Activated CD8-positive, alpha-beta memory T cell treated with anti-CD3 and anti-CD28 coated beads for 24 hours (primary cell): ENCODE measurements around the gene FCRL4.
"Not testable (repeated sequence)": the region's sequence is repeated elsewhere in the genome, so short reads cannot be mapped to it uniquely, and the experiment has no call there.

ENCODE experiments used
- DNase-seq: peaks from one replicate; pipeline ENCODE4 v3.0.0-alpha.2; 2020

FCRL4 gene

GRCh38 chr1:157551694-157552693 lies 45.9 kb downstream of the FCRL4 start, which contains the start of gene FCRL5:
FCRL5 (minus strand) TSS chr1:157552515; CDS start chr1:157552362, 153 bp downstream.
- DNase-seq: no peak

- not testable (repeated sequence) for DNase-seq
Observed at GRCh38 chr1:157548081-157548480, 49.8 kb downstream of the FCRL4 start.

- no peak for DNase-seq
Observed at GRCh38 chr1:157542676-157543075, 55.2 kb downstream of the FCRL4 start.

DNA sequence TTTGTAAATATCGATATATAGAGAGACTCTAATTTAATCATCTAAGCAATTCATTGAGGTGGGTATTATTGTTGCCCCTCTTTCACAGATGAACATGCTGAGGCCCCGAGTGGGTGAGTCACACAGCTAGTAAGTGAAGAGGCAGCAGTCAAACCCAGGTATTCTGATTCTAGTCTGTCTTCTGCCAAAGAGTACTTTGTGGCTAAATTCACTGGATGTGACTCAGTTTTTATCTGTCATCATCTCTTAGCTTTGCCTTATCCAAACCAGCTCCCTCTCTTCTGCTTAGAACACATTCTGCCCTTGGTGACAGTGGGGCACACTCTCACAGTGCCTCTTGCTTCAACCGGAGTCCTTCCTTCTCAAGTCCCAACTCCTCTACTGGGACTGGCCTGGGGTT lies 57.0 kb downstream of the FCRL4 start:
- no peak for DNase-seq

GRCh38 chr1:157540160-157540748 lies 57.6 kb downstream of the FCRL4 start:
- no peak for DNase-seq

GRCh38 chr1:157539568-157539967 lies 58.3 kb downstream of the FCRL4 start:
- DNase-seq: no peak

- no peak for DNase-seq
Observed at GRCh38 chr1:157532569-157532968, 65.3 kb downstream of the FCRL4 start.

DNA sequence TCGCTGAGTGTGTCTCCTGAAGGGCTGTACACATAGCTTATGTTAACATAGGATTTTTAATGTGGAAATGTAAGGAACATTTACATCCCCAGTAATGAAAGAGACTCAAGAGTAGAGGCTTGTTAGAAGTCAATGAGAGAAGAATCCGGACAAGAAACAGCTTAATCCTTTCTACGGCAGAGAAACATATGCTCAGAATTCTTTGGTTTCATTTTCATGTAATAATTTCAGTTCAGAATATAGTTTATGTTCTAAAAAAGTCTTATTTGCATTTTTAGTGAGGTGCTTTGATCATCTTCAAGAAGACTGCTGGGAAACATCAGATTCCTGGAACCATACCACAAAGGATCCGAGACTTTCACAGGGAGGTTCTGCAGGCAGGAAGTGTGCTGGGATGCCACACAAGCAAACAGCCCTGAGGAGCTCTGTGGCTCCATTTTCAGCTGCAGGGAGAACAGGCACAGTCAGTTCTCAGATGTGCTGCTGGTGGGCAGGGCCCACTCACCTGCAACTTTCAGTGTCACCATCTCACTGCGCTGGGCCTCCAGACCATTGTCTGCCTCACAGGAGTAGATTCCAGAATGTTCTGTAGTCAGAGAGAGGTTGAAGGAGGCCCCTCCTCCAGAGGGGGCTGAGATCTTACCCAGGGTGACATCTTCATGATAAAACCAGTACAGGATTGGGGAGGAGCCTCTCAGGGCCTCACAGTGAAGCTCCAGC lies 74.0 kb downstream of the FCRL4 start:
- DNase-seq: no peak
